ENCODE data around the gene ADGB.

ADGB gene

GRCh38 chr6:146859206-146859605 lies 260.4 kb downstream of the ADGB start:
- Histone ChIP-seq H3K27ac (ENCODE audit: insufficient read depth in 1 of 2, low read depth in 1 of 2, low read length in 2 of 2, poor library complexity in 1 of 2, severe bottlenecking in 2 of 2) (no peak overlapping the region), H3K27me3 (replicated peaks in 2 of 5; ENCODE audit: control insufficient read depth in 4 of 5, insufficient read depth in 5 of 5, low read length in 4 of 5) (no peaks in the 10 kb centered on the region), H3K9me3 (ENCODE audit: control extremely low read depth in 1 of 5, control insufficient read depth in 4 of 5, insufficient read depth in 2 of 5, low read depth in 1 of 5, low read length in 4 of 5) (peaks cover 0 to 5% (median 0%) of the 10 kb centered on the region in 5 experiments), H3K4me1 (ENCODE audit: control extremely low read depth in 1 of 4, control insufficient read depth in 4 of 4, insufficient read depth in 4 of 4, low read length in 3 of 4) (peaks cover 2 to 19% (median 11%) of the 10 kb centered on the region in 4 experiments), H3K36me3 (ENCODE audit: control insufficient read depth in 4 of 4, insufficient read depth in 4 of 4, low read length in 3 of 4) (no peaks in the 10 kb centered on the region), H3K4me3 (ENCODE audit: control insufficient read depth in 1 of 7, extremely low read depth in 1 of 7, insufficient read depth in 4 of 7, low read depth in 2 of 7, low read length in 6 of 7) (no peak overlapping the region)
- no peak for DNase-seq
- POLR2A ChIA-PET, result interaction anchor here (0.6 kb wide), 1 partner anchor 37 kb away, joined by 4 read pairs; no protein-coding TSS in a partner anchor
- 100% methylated on average over 4 of the region's 4 CpGs for WGBS (ENCODE audit: insufficient coverage)
- CTCF ChIA-PET, result interaction anchor here (1.4 to 2.0 kb wide), 3 partner anchors 11 to 44 kb away, joined by 5 to 9 read pairs (median 6); no protein-coding TSS in a partner anchor

DNA sequence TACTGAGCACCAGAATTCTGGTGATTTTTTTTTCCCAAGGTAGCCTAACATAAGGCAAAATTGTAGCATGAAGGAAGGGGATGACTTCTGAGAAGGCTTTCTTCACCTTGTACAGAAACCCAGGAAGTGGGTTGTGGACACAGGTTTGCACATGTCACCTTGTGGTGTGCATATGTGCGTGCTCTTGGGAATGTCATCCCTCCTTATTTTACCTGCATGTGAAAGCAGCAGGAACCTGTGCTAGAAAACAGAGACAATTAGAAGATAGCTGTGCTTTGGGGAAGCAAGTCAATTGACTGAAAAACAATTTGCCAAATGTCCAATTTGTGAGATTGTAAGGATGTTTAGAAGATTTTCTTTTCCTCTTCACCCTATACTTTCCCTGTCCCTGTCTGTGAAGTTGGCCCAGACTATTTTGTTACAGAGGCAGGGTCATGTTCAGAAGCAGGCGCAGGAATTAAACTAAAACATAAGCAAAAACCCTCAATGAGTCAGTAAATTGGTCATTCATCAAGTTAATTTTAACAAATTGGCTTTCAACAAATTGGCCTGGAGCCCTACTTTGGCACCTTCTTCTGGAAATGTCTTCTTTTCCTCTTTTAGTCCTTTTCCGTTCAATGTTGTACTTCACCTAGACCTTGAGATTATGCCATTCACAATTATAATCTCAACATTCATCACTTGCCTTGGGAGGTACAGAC lies 261.2 kb downstream of the ADGB start:
- no peak overlapping the region for H3K27ac ChIP-seq (ENCODE audit: insufficient read depth in 1 of 2, low read depth in 1 of 2, low read length in 2 of 2, poor library complexity in 1 of 2, severe bottlenecking in 2 of 2)
- peaks cover 0 to 5% (median 0%) of the 10 kb centered on the region in 5 experiments for H3K9me3 ChIP-seq (ENCODE audit: control extremely low read depth in 1 of 5, control insufficient read depth in 4 of 5, insufficient read depth in 2 of 5, low read depth in 1 of 5, low read length in 4 of 5)
- ChIA-PET CTCF (interaction anchor here (1.4 to 3.2 kb wide), 2 partner anchors 42 to 43 kb away, joined by 6 to 9 read pairs; no protein-coding TSS in a partner anchor), POLR2A (no interaction called here)
- no peaks in the 10 kb centered on the region for H3K27me3 ChIP-seq (replicated peaks in 2 of 5; ENCODE audit: control insufficient read depth in 4 of 5, insufficient read depth in 5 of 5, low read length in 4 of 5)
- no peak for DNase-seq
- H3K4me1 ChIP-seq (ENCODE audit: control extremely low read depth in 1 of 4, control insufficient read depth in 4 of 4, insufficient read depth in 4 of 4, low read length in 3 of 4), result peaks cover 2 to 25% (median 14%) of the 10 kb centered on the region in 4 experiments
- H3K36me3 ChIP-seq (ENCODE audit: control insufficient read depth in 4 of 4, insufficient read depth in 4 of 4, low read length in 3 of 4), result no peaks in the 10 kb centered on the region
- H3K4me3 ChIP-seq (ENCODE audit: control insufficient read depth in 1 of 7, extremely low read depth in 1 of 7, insufficient read depth in 4 of 7, low read depth in 2 of 7, low read length in 6 of 7), result no peak overlapping the region
- WGBS (ENCODE audit: insufficient coverage), result 100% methylated on average over 2 of the region's 3 CpGs

DNA sequence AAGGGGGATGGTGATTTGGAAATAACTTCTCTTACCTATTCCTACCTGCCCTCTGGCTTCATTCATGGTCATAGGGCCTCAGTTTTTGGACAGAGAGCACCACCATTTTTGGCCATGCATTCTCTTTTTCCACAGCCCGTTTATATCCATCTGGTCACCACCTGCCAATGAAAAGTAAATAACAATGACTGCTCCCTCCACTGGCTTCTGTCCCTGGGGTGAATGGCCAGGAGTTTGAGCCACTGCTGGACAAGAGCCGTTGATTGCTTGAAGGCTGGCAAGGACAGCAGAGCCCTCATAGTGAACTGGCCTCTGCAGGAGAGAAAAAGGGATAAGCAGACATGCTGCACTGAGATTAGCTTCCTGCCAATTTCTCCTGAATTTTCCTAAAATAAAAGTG lies 261.8 kb downstream of the ADGB start:
- H3K4me3 ChIP-seq (ENCODE audit: control insufficient read depth in 1 of 7, extremely low read depth in 1 of 7, insufficient read depth in 4 of 7, low read depth in 2 of 7, low read length in 6 of 7), result no peak overlapping the region
- H3K27me3 ChIP-seq (replicated peaks in 2 of 5; ENCODE audit: control insufficient read depth in 4 of 5, insufficient read depth in 5 of 5, low read length in 4 of 5), result no peaks in the 10 kb centered on the region
- WGBS (ENCODE audit: insufficient coverage), result 90% methylated on average over 2 of the region's 2 CpGs
- peaks cover 2 to 25% (median 14%) of the 10 kb centered on the region in 4 experiments for H3K4me1 ChIP-seq (ENCODE audit: control extremely low read depth in 1 of 4, control insufficient read depth in 4 of 4, insufficient read depth in 4 of 4, low read length in 3 of 4)
- no peak for DNase-seq
- peaks cover 0 to 5% (median 0%) of the 10 kb centered on the region in 5 experiments for H3K9me3 ChIP-seq (ENCODE audit: control extremely low read depth in 1 of 5, control insufficient read depth in 4 of 5, insufficient read depth in 2 of 5, low read depth in 1 of 5, low read length in 4 of 5)
- H3K36me3 ChIP-seq (ENCODE audit: control insufficient read depth in 4 of 4, insufficient read depth in 4 of 4, low read length in 3 of 4), result no peaks in the 10 kb centered on the region
- no peak overlapping the region for H3K27ac ChIP-seq (ENCODE audit: insufficient read depth in 1 of 2, low read depth in 1 of 2, low read length in 2 of 2, poor library complexity in 1 of 2, severe bottlenecking in 2 of 2)
- CTCF ChIA-PET, result interaction anchor here (3.2 kb wide), 1 partner anchor 41 kb away, joined by 9 read pairs; no protein-coding TSS in a partner anchor
- POLR2A ChIA-PET, result no interaction called here

- Histone ChIP-seq H3K27ac (ENCODE audit: insufficient read depth in 1 of 2, low read depth in 1 of 2, low read length in 2 of 2, poor library complexity in 1 of 2, severe bottlenecking in 2 of 2) (no peak overlapping the region), H3K4me1 (ENCODE audit: control extremely low read depth in 1 of 4, control insufficient read depth in 4 of 4, insufficient read depth in 4 of 4, low read length in 3 of 4) (peaks cover 2 to 25% (median 14%) of the 10 kb centered on the region in 4 experiments), H3K9me3 (ENCODE audit: control extremely low read depth in 1 of 5, control insufficient read depth in 4 of 5, insufficient read depth in 2 of 5, low read depth in 1 of 5, low read length in 4 of 5) (peaks cover 0 to 5% (median 0%) of the 10 kb centered on the region in 5 experiments), H3K27me3 (replicated peaks in 2 of 5; ENCODE audit: control insufficient read depth in 4 of 5, insufficient read depth in 5 of 5, low read length in 4 of 5) (no peaks in the 10 kb centered on the region), H3K4me3 (ENCODE audit: control insufficient read depth in 1 of 7, extremely low read depth in 1 of 7, insufficient read depth in 4 of 7, low read depth in 2 of 7, low read length in 6 of 7) (no peak overlapping the region), H3K36me3 (ENCODE audit: control insufficient read depth in 4 of 4, insufficient read depth in 4 of 4, low read length in 3 of 4) (no peaks in the 10 kb centered on the region)
- POLR2A ChIA-PET, result no interaction called here
- CTCF ChIA-PET, result interaction anchor here (3.2 kb wide), 1 partner anchor 41 kb away, joined by 9 read pairs; no protein-coding TSS in a partner anchor
- WGBS (ENCODE audit: insufficient coverage), result 100% methylated on average over 1 of the region's 3 CpGs
- no peak for DNase-seq
Measured at GRCh38 chr6:146861029-146861563, 262.3 kb downstream of the ADGB start.

GRCh38 chr6:146861716-146862115 lies 262.9 kb downstream of the ADGB start:
- H3K4me3 ChIP-seq (ENCODE audit: control insufficient read depth in 1 of 7, extremely low read depth in 1 of 7, insufficient read depth in 4 of 7, low read depth in 2 of 7, low read length in 6 of 7), result no peak overlapping the region
- POLR2A ChIA-PET, result no interaction called here
- peaks cover 2 to 25% (median 14%) of the 10 kb centered on the region in 4 experiments for H3K4me1 ChIP-seq (ENCODE audit: control extremely low read depth in 1 of 4, control insufficient read depth in 4 of 4, insufficient read depth in 4 of 4, low read length in 3 of 4)
- H3K27ac ChIP-seq (ENCODE audit: insufficient read depth in 1 of 2, low read depth in 1 of 2, low read length in 2 of 2, poor library complexity in 1 of 2, severe bottlenecking in 2 of 2), result no peak overlapping the region
- CTCF ChIA-PET, result interaction anchor here (3.2 kb wide), 1 partner anchor 40 kb away, joined by 9 read pairs; no protein-coding TSS in a partner anchor
- peaks cover 0 to 5% (median 0%) of the 10 kb centered on the region in 5 experiments for H3K9me3 ChIP-seq (ENCODE audit: control extremely low read depth in 1 of 5, control insufficient read depth in 4 of 5, insufficient read depth in 2 of 5, low read depth in 1 of 5, low read length in 4 of 5)
- no peaks in the 10 kb centered on the region for H3K27me3 ChIP-seq (replicated peaks in 2 of 5; ENCODE audit: control insufficient read depth in 4 of 5, insufficient read depth in 5 of 5, low read length in 4 of 5)
- 100% methylated on average over 1 of the region's 3 CpGs for WGBS (ENCODE audit: insufficient coverage)
- H3K36me3 ChIP-seq (ENCODE audit: control insufficient read depth in 4 of 4, insufficient read depth in 4 of 4, low read length in 3 of 4), result no peaks in the 10 kb centered on the region
- no peak for DNase-seq

DNA sequence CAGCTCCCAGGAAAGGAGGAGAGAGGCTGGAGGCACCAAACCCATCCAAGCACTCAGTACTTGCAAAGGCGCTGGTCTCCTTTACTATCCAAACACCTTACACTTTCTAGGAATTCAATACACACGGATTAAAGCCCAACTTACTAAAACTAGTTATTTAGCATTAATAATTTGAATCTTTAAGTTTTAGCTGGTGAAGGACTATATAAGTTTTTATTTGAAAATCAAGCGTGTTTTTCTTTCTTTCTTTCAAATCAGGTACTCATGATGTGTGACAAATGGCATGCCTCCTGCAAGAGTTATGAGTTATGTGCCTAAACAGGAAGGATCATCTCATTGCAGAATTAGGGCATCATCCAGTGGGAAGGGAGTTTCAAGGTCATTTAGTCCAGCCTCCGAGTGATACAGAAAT lies 263.7 kb downstream of the ADGB start:
- no peaks in the 10 kb centered on the region for H3K27me3 ChIP-seq (replicated peaks in 2 of 5; ENCODE audit: control insufficient read depth in 4 of 5, insufficient read depth in 5 of 5, low read length in 4 of 5)
- ChIA-PET CTCF (interaction anchor here (3.2 kb wide), 1 partner anchor 39 kb away, joined by 9 read pairs; no protein-coding TSS in a partner anchor), POLR2A (no interaction called here)
- peaks cover 0 to 5% (median 0%) of the 10 kb centered on the region in 5 experiments for H3K9me3 ChIP-seq (ENCODE audit: control extremely low read depth in 1 of 5, control insufficient read depth in 4 of 5, insufficient read depth in 2 of 5, low read depth in 1 of 5, low read length in 4 of 5)
- H3K4me3 ChIP-seq (ENCODE audit: control insufficient read depth in 1 of 7, extremely low read depth in 1 of 7, insufficient read depth in 4 of 7, low read depth in 2 of 7, low read length in 6 of 7), result no peak overlapping the region
- WGBS (ENCODE audit: insufficient coverage), result 100% methylated on average over 2 of the region's 4 CpGs
- no peak overlapping the region for H3K27ac ChIP-seq (ENCODE audit: insufficient read depth in 1 of 2, low read depth in 1 of 2, low read length in 2 of 2, poor library complexity in 1 of 2, severe bottlenecking in 2 of 2)
- H3K4me1 ChIP-seq (ENCODE audit: control extremely low read depth in 1 of 4, control insufficient read depth in 4 of 4, insufficient read depth in 4 of 4, low read length in 3 of 4), result peaks cover 2 to 20% (median 14%) of the 10 kb centered on the region in 4 experiments
- no peaks in the 10 kb centered on the region for H3K36me3 ChIP-seq (ENCODE audit: control insufficient read depth in 4 of 4, insufficient read depth in 4 of 4, low read length in 3 of 4)
- no peak for DNase-seq

- Histone ChIP-seq H3K27ac (ENCODE audit: insufficient read depth in 1 of 2, low read depth in 1 of 2, low read length in 2 of 2, poor library complexity in 1 of 2, severe bottlenecking in 2 of 2) (no peak overlapping the region), H3K27me3 (replicated peaks in 2 of 5; ENCODE audit: control insufficient read depth in 4 of 5, insufficient read depth in 5 of 5, low read length in 4 of 5) (no peaks in the 10 kb centered on the region), H3K9me3 (ENCODE audit: control extremely low read depth in 1 of 5, control insufficient read depth in 4 of 5, insufficient read depth in 2 of 5, low read depth in 1 of 5, low read length in 4 of 5) (peaks cover 0 to 2% (median 0%) of the 10 kb centered on the region in 5 experiments), H3K36me3 (ENCODE audit: control insufficient read depth in 4 of 4, insufficient read depth in 4 of 4, low read length in 3 of 4) (no peaks in the 10 kb centered on the region), H3K4me1 (ENCODE audit: control extremely low read depth in 1 of 4, control insufficient read depth in 4 of 4, insufficient read depth in 4 of 4, low read length in 3 of 4) (peaks cover 2 to 12% (median 6%) of the 10 kb centered on the region in 4 experiments), H3K4me3 (ENCODE audit: control insufficient read depth in 1 of 7, extremely low read depth in 1 of 7, insufficient read depth in 4 of 7, low read depth in 2 of 7, low read length in 6 of 7) (no peak overlapping the region)
- WGBS (ENCODE audit: insufficient coverage), result 100% methylated on average over 2 of the region's 4 CpGs
- POLR2A ChIA-PET, result no interaction called here
- no peak for DNase-seq
- CTCF ChIA-PET, result interaction anchor here (0.6 to 3.1 kb wide), 4 partner anchors 9 to 423 kb away, joined by 3 to 15 read pairs (median 12); no protein-coding TSS in a partner anchor
Measured at GRCh38 chr6:146864300-146864699, 265.5 kb downstream of the ADGB start.
